ENCODE results near the gene LDB3.

- TF ChIP-seq, protein P1, sequence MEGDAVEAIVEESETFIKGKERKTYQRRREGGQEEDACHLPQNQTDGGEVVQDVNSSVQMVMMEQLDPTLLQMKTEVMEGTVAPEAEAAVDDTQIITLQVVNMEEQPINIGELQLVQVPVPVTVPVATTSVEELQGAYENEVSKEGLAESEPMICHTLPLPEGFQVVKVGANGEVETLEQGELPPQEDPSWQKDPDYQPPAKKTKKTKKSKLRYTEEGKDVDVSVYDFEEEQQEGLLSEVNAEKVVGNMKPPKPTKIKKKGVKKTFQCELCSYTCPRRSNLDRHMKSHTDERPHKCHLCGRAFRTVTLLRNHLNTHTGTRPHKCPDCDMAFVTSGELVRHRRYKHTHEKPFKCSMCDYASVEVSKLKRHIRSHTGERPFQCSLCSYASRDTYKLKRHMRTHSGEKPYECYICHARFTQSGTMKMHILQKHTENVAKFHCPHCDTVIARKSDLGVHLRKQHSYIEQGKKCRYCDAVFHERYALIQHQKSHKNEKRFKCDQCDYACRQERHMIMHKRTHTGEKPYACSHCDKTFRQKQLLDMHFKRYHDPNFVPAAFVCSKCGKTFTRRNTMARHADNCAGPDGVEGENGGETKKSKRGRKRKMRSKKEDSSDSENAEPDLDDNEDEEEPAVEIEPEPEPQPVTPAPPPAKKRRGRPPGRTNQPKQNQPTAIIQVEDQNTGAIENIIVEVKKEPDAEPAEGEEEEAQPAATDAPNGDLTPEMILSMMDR (IDR thresholded peaks at IDR 0.05 in 8 of 11, conservative IDR thresholded peaks at IDR 0.05 in 3 of 11) = no peak
- TF ChIP-seq POLR2A (IDR thresholded peaks at IDR 0.05) = no peak
- no peak for TF ChIP-seq POLR2AphosphoS5 (IDR thresholded peaks at IDR 0.05)
These were observed 66.1 kb downstream of the LDB3 start for GRCh38 chr10:86734207-86734988.

Data from spleen (tissue), 7 donors.